HepG2 (cell line): ENCODE data around the gene SMAD6. TPM values are rescaled to one million over a fixed set of nuclear protein-coding genes. Genes with fewer than 3 reads are reported as not detected.
A peak's percentile ranks its signal among the peaks of the same experiment; 100 is the strongest.

Source experiments
- ATAC-seq: fragments of 200-7000 bp; cut with Tn5 transposase; 3 replicates; pipeline ENCODE4 v1.9.1; 2020; ENCODE audit warnings: mild to moderate bottlenecking, moderate library complexity
- BruUV-seq: library from RNA; stranded (reverse); fragments of 400-500 nt; replicated peaks from 2 replicates; lab custom pipeline; 2021; lab: Mats Ljungman, UMichigan
- CTCF ChIA-PET: fragments of 300-600 bp; formaldehyde crosslinking; extraction: SDS; loops from one replicate; lab custom pipeline; 2021; ENCODE audit warnings: low total read pairs, inconsistent platforms, low intra/inter-chr PET ratio; lab: Yijun Ruan, JAX
- POLR2A ChIA-PET: fragments of 350-600 bp; sonication (Branson Sonifier 250); formaldehyde crosslinking; loops from one replicate; lab custom pipeline; 2020; ENCODE audit warnings: antibody characterized with exemption, inconsistent platforms; lab: Yijun Ruan, JAX
- DNase-seq: peaks from one replicate; pipeline ENCODE4 v3.0.0-alpha.2; 2015; ENCODE audit warnings: low spot score
- FAIRE-seq: peaks from 3 replicates; lab custom pipeline; 2011; peaks lifted over from hg19 to GRCh38; lab: Jason Lieb, UNC
- H2AFZ ChIP-seq: one replicate; pipeline ENCODE4 v1.6.1; 2011; ENCODE audit warnings: low read length, inconsistent platforms
- H3K27ac ChIP-seq: fragments of 300-600 bp; 3 replicates; pipeline ENCODE4 v1.8.0; 2011; ENCODE audit warnings: mixed run types, mild to moderate bottlenecking, mixed read lengths, low read length, inconsistent platforms; ENCODE audit not compliant: insufficient read depth; ENCODE audit errors: extremely low read length
- H3K27me3 ChIP-seq, 2 experiments: fragments of 200-600 bp in 1 of 2; 2 replicates in 1 of 2; 3 replicates in 1 of 2; pipeline versions ENCODE4 v1.6.0 to v1.8.0; 2011; ENCODE audit warnings: low read length in 2 of 2, mild to moderate bottlenecking in 2 of 2, moderate library complexity in 2 of 2, inconsistent platforms in 1 of 2; ENCODE audit not compliant: insufficient read depth in 2 of 2, control insufficient read depth in 1 of 2
- H3K36me3 ChIP-seq, 2 experiments: fragments of 200-600 bp in 1 of 2; replicated peaks in 1 of 2; 2 replicates in 1 of 2; 3 replicates in 1 of 2; pipeline versions ENCODE4 v1.5.1 to v1.8.0; 2011; ENCODE audit warnings: low read length in 2 of 2, inconsistent platforms in 1 of 2; ENCODE audit not compliant: insufficient read depth in 2 of 2, control insufficient read depth in 1 of 2
- H3K4me1 ChIP-seq: 2 replicates; pipeline ENCODE4 v1.5.1; 2012; ENCODE audit warnings: low read length, inconsistent platforms; ENCODE audit not compliant: insufficient read depth
- H3K4me2 ChIP-seq: 2 replicates; pipeline ENCODE4 v1.6.0; 2011; ENCODE audit warnings: low read depth, low read length, inconsistent platforms
- H3K4me3 ChIP-seq, 3 experiments: fragments of 200-600 bp in 1 of 3; sonication (generic), shearing (Covaris generic) in 1 of 3; replicated peaks in 1 of 3; 2 replicates each; pipeline ENCODE4 v1.5.1; 2011 to 2016; ENCODE audit warnings: low read length in 3 of 3, inconsistent platforms in 2 of 3, low read depth in 2 of 3, mild to moderate bottlenecking in 2 of 3, control low read depth in 1 of 3, mixed read lengths in 1 of 3; ENCODE audit not compliant: insufficient read depth in 1 of 3
- H3K79me2 ChIP-seq: one replicate; pipeline ENCODE4 v1.6.1; 2011; ENCODE audit warnings: low read length, inconsistent platforms; ENCODE audit not compliant: insufficient read depth
- H3K9ac ChIP-seq: 2 replicates; pipeline ENCODE4 v1.6.0; 2011; ENCODE audit warnings: mild to moderate bottlenecking, low read depth, low read length, inconsistent platforms; ENCODE audit not compliant: insufficient read depth
- H3K9me3 ChIP-seq: 2 replicates; pipeline ENCODE4 v1.5.1; 2012; ENCODE audit warnings: mild to moderate bottlenecking, low read length
- H4K20me1 ChIP-seq: 2 replicates; pipeline ENCODE4 v1.6.0; 2011; ENCODE audit warnings: inconsistent platforms, mild to moderate bottlenecking, low read length, moderate library complexity; ENCODE audit not compliant: insufficient read depth
- EEA1 ChIP-seq: sonication (generic); formaldehyde crosslinking; IDR thresholded peaks from 2 replicates; pipeline ENCODE4 v1.5.1; 2020; ENCODE audit warnings: mild to moderate bottlenecking, missing genetic modification reagents, borderline replicate concordance
- HMG20A ChIP-seq: IDR thresholded peaks from 2 replicates; pipeline ENCODE4 v1.6.1; 2016; ENCODE audit warnings: borderline replicate concordance
- PRPF4 ChIP-seq: fragments of 200-400 bp; formaldehyde crosslinking; IDR thresholded peaks from 2 replicates; pipeline ENCODE4 v1.6.1; 2016; ENCODE audit warnings: low read length, low read depth; ENCODE audit not compliant: poor library complexity, severe bottlenecking
- RFX1 ChIP-seq: fragments of 450-650 bp; IDR thresholded peaks from 2 replicates; pipeline ENCODE4 v1.6.1; 2017
- TARDBP ChIP-seq: sonication (generic); formaldehyde crosslinking; IDR thresholded peaks from 2 replicates; pipeline ENCODE4 v1.8.0; 2022; ENCODE audit warnings: mild to moderate bottlenecking, missing genetic modification reagents
- TBX2 ChIP-seq: sonication (generic); formaldehyde crosslinking; IDR thresholded peaks from 2 replicates; pipeline ENCODE4 v1.5.0; 2020; ENCODE audit warnings: missing genetic modification reagents, mild to moderate bottlenecking, borderline replicate concordance
- TEAD2 ChIP-seq: sonication (generic); formaldehyde crosslinking; IDR thresholded peaks from 2 replicates; pipeline ENCODE4 v1.9.0; 2021; ENCODE audit warnings: missing genetic modification reagents
- ZBTB38 ChIP-seq: sonication (generic); formaldehyde crosslinking; IDR thresholded peaks from 2 replicates; pipeline ENCODE4 v1.5.1; 2020; ENCODE audit warnings: mild to moderate bottlenecking, missing genetic modification reagents
- ZBTB4 ChIP-seq: sonication (generic); formaldehyde crosslinking; IDR thresholded peaks from 2 replicates; pipeline ENCODE4 v1.4.0; 2020; ENCODE audit warnings: missing genetic modification reagents, mild to moderate bottlenecking, borderline replicate concordance
- ZBTB49 ChIP-seq: sonication (generic); formaldehyde crosslinking; IDR thresholded peaks from 2 replicates; pipeline ENCODE4 v1.4.0; 2020; ENCODE audit warnings: missing genetic modification reagents, borderline replicate concordance
- ZC3H13 ChIP-seq: sonication (generic); formaldehyde crosslinking; IDR thresholded peaks from 2 replicates; pipeline ENCODE4 v1.8.1; 2023; ENCODE audit warnings: mild to moderate bottlenecking, missing genetic modification reagents, moderate library complexity
- ZNF614 ChIP-seq: IDR thresholded peaks from 2 replicates; pipeline ENCODE4 v1.6.1; 2018; ENCODE audit warnings: missing biosample characterization, missing genetic modification reagents, inconsistent platforms, borderline replicate concordance
- ZNF768 ChIP-seq: sonication (generic); formaldehyde crosslinking; IDR thresholded peaks from 2 replicates; pipeline ENCODE4 v1.4.0; 2020; ENCODE audit warnings: missing genetic modification reagents
- ZSCAN12 ChIP-seq: sonication (generic); formaldehyde crosslinking; IDR thresholded peaks from 2 replicates; pipeline ENCODE4 v1.9.0; 2021; ENCODE audit warnings: mild to moderate bottlenecking, missing genetic modification reagents
- WGBS: methylation state at CpG from one replicate; pipeline ENCODE4 v1.1.6; 2017; ENCODE audit warnings: low lambda C conversion rate; 5-methylcytosine and 5-hydroxymethylcytosine counted together
- in situ Hi-C: cut with HindIII; loops from 2 replicates; pipeline ENCODE4 v1.10.0; 2017; ENCODE audit warnings: low pct_unique_long_range_greater_than_20kb; ENCODE audit not compliant: extremely low pct_ligation_motif_present
- intact Hi-C: fragments of 100-400 bp; cut with micrococcal nuclease; formaldehyde crosslinking; loops from one replicate; pipeline ENCODE4 v1.10.0; 2022; ENCODE audit not compliant: unreplicated experiment
- polyA plus RNA-seq, 8 experiments: library from polyadenylated mRNA; depleted of rRNA in 3 of 8; stranded (reverse) in 7 of 8; unstranded in 1 of 8; fragments of >200 nt; fragmentation: Illumina TruSeq in 4 of 8; extraction: Trizol in 4 of 8; gene quantifications; 2 replicates each; pipeline versions ENCODE4 v1.2.1 to v1.2.3, GENCODE V29; 2011 to 2016; ENCODE audit warnings: low read depth in 4 of 8, missing spikeins in 1 of 8, mixed read lengths in 1 of 8; ENCODE audit not compliant: insufficient read depth in 1 of 8
- total RNA-seq, 5 experiments: library from RNA; depleted of rRNA; stranded (reverse); fragments of >200 nt; fragmentation: Illumina TruSeq; extraction: Trizol; gene quantifications; 2 replicates each; pipeline ENCODE4 v1.2.3, GENCODE V29; 2016; ENCODE audit warnings: low read depth in 1 of 5

Gene SMAD6
- total and polyA plus RNA-seq, 2 of the 13 experiments (the other 11 are each of a cell fraction or from before 2014, with no cell fraction given) = 3.3 to 4.4 TPM

- TF ChIP-seq ZNF614 (peak; percentile 66; the same call in 1 of the 2 replicates), TBX2 (CRISPR knock-in tag) (peak; percentile 31; the same call in 1 of the 2 replicates), RFX1 (no peak)
Measured at GRCh38 chr15:66765478-66766281, 63.6 kb downstream of the SMAD6 start (continued).

- in situ Hi-C loops (no loop called here), intact Hi-C loops (no loop called here)
- ChIA-PET POLR2A (interaction anchor here (0.9 to 2.9 kb wide), 5 partner anchors 11 to 65 kb away, joined by 3 to 12 read pairs (median 7); partner anchors contain the start of gene SMAD6), CTCF (no interaction called here)
- WGBS = 90% methylated on average over 7 of the region's 7 CpGs
- Histone ChIP-seq H3K9me3 (no peaks in the 10 kb centered on the region), H3K4me2 (peak overlapping the region; percentile 36), H2AFZ (no peak overlapping the region), H3K27me3 (no peaks in the 10 kb centered on the region), H4K20me1 (no peaks in the 10 kb centered on the region), H3K36me3 (no peaks in the 10 kb centered on the region), H3K79me2 (no peaks in the 10 kb centered on the region), H3K4me1 (peaks cover 96% of the 10 kb centered on the region), H3K9ac (peak overlapping the region; percentile 32), H3K27ac (peak overlapping the region; percentile 60), H3K4me3 (no peak overlapping the region)
- FAIRE-seq (no peak), ATAC-seq (no peak), DNase-seq (no peak)
- no TSS peak for BruUV-seq
- TF ChIP-seq ZBTB49 (no peak), ZNF768 (CRISPR knock-in tag) (peak; percentile 44), ZSCAN12 (CRISPR knock-in tag) (no peak), TEAD2 (CRISPR knock-in tag) (no peak), PRPF4 (no peak), ZBTB38 (CRISPR knock-in tag) (no peak), TARDBP (CRISPR knock-in tag) (0 out of 2 replicates have a peak, but pooled peaks have one; percentile 22), ZC3H13 (no peak), EEA1 (CRISPR knock-in tag) (no peak), ZBTB4 (no peak), HMG20A (CRISPR knock-in tag) (no peak)
Measured at GRCh38 chr15:66766282-66767230, 64.5 kb downstream of the SMAD6 start.
